IMR-90 (cell line): Measurements from ENCODE around the gene SCGB1C1. TPM values are rescaled to one million over a fixed set of nuclear protein-coding genes. Genes with fewer than 3 reads are reported as not detected.

Experiments used
- ATAC-seq: fragments of 200-7000 bp; cut with Tn5 transposase; 2 replicates; pipeline ENCODE4 v1.9.1; 2020; ENCODE audit warnings: low read depth, mild to moderate bottlenecking, moderate library complexity
- BruUV-seq: library from RNA; stranded (reverse); fragments of 400-500 nt; replicated peaks from 2 replicates; lab custom pipeline; 2021; lab: Mats Ljungman, UMichigan
- CTCF ChIA-PET: fragments of 300-600 bp; formaldehyde crosslinking; extraction: SDS; loops from one replicate; lab custom pipeline; 2021; ENCODE audit warnings: antibody characterized with exemption; lab: Yijun Ruan, JAX
- POLR2A ChIA-PET: fragments of 300-600 bp; sonication (Branson Sonifier 250); formaldehyde crosslinking; loops from one replicate; lab custom pipeline; 2022; ENCODE audit warnings: antibody characterized with exemption; ENCODE audit not compliant: unreplicated experiment; lab: Charles Lee
- DNase-seq: peaks from one replicate; pipeline ENCODE4 v3.0.0; 2013
- H2AFZ ChIP-seq: replicated peaks from 2 replicates; pipeline ENCODE3; 2013; ENCODE audit warnings: low read length, mild to moderate bottlenecking; ENCODE audit not compliant: poor library complexity
- H2AK5ac ChIP-seq: 2 replicates; pipeline ENCODE4 v1.6.1; 2013; ENCODE audit warnings: low read depth, low read length, inconsistent platforms
- H2AK9ac ChIP-seq: replicated peaks from 2 replicates; pipeline ENCODE3; 2013; ENCODE audit warnings: mild to moderate bottlenecking, low read depth, low read length, moderate library complexity; ENCODE audit not compliant: poor library complexity
- H2BK120ac ChIP-seq: 2 replicates; pipeline ENCODE4 v1.6.1; 2013; ENCODE audit warnings: low read depth, low read length, inconsistent platforms
- H2BK15ac ChIP-seq: 3 replicates; pipeline ENCODE4 v1.6.1; 2013; ENCODE audit warnings: low read depth, low read length, inconsistent platforms
- H2BK20ac ChIP-seq: 2 replicates; pipeline ENCODE4 v1.6.1; 2013; ENCODE audit warnings: low read depth, mild to moderate bottlenecking, inconsistent platforms, low read length, moderate library complexity
- H2BK5ac ChIP-seq: 2 replicates; pipeline ENCODE4 v1.6.1; 2013; ENCODE audit warnings: mild to moderate bottlenecking, low read depth, low read length, inconsistent platforms; ENCODE audit not compliant: poor library complexity, severe bottlenecking
- H3K14ac ChIP-seq: replicated peaks from 2 replicates; pipeline ENCODE4 v1.6.1; 2013; ENCODE audit warnings: low read depth, low read length, inconsistent platforms
- H3K18ac ChIP-seq: 2 replicates; pipeline ENCODE4 v1.6.1; 2013; ENCODE audit warnings: low read depth, low read length, control low read depth
- H3K23ac ChIP-seq: 2 replicates; pipeline ENCODE4 v1.6.1; 2013; ENCODE audit warnings: low read depth, low read length, inconsistent platforms
- H3K27ac ChIP-seq: 2 replicates; pipeline ENCODE4 v1.5.1; 2013; ENCODE audit warnings: mild to moderate bottlenecking, control low read depth, low read length; ENCODE audit not compliant: insufficient read depth
- H3K27me3 ChIP-seq: 2 replicates; pipeline ENCODE4 v1.6.1; 2013; ENCODE audit warnings: low read length; ENCODE audit not compliant: control insufficient read depth, insufficient read depth
- H3K36me3 ChIP-seq: 2 replicates; pipeline ENCODE4 v1.6.1; 2013; ENCODE audit warnings: low read length, mixed read lengths; ENCODE audit not compliant: control insufficient read depth, insufficient read depth
- H3K4ac ChIP-seq: 2 replicates; pipeline ENCODE4 v1.6.1; 2013; ENCODE audit warnings: low read depth, low read length, inconsistent platforms
- H3K4me1 ChIP-seq: 2 replicates; pipeline ENCODE4 v1.6.1; 2013; ENCODE audit warnings: low read length, mixed read lengths; ENCODE audit not compliant: control insufficient read depth, insufficient read depth
- H3K4me2 ChIP-seq: 2 replicates; pipeline ENCODE4 v1.6.1; 2013; ENCODE audit warnings: low read depth, mild to moderate bottlenecking, control low read depth, low read length, moderate library complexity
- H3K4me3 ChIP-seq: 2 replicates; pipeline ENCODE4 v1.5.1; 2013; ENCODE audit warnings: low read depth, mild to moderate bottlenecking, control low read depth, low read length, moderate library complexity; ENCODE audit not compliant: insufficient read depth
- H3K56ac ChIP-seq: 2 replicates; pipeline ENCODE4 v1.6.1; 2013; ENCODE audit warnings: low read length, inconsistent platforms; ENCODE audit not compliant: insufficient read depth; ENCODE audit errors: extremely low read depth
- H3K79me1 ChIP-seq, 2 experiments: 2 replicates each; pipeline ENCODE4 v1.6.1; 2013; ENCODE audit warnings: low read length in 2 of 2, inconsistent platforms in 1 of 2, low read depth in 1 of 2
- H3K9ac ChIP-seq: 2 replicates; pipeline ENCODE4 v1.6.1; 2013; ENCODE audit warnings: low read depth, low read length, control low read depth
- H3K9me1 ChIP-seq: 2 replicates; pipeline ENCODE4 v1.6.1; 2013; ENCODE audit warnings: low read length, inconsistent platforms; ENCODE audit not compliant: insufficient read depth
- H3K9me3 ChIP-seq: 2 replicates; pipeline ENCODE4 v1.6.1; 2013; ENCODE audit warnings: low read length; ENCODE audit not compliant: control insufficient read depth, insufficient read depth
- H4K20me1 ChIP-seq: 2 replicates; pipeline ENCODE4 v1.6.1; 2013; ENCODE audit warnings: low read length, inconsistent platforms; ENCODE audit not compliant: insufficient read depth
- H4K5ac ChIP-seq: 2 replicates; pipeline ENCODE4 v1.6.1; 2013; ENCODE audit warnings: mild to moderate bottlenecking, low read depth, low read length, control low read depth
- H4K8ac ChIP-seq, 2 experiments: 2 replicates each; pipeline ENCODE4 v1.6.1; 2013; ENCODE audit warnings: low read depth in 2 of 2, low read length in 2 of 2, control low read depth in 1 of 2, inconsistent platforms in 1 of 2
- H4K91ac ChIP-seq: 2 replicates; pipeline ENCODE4 v1.6.1; 2013; ENCODE audit warnings: low read depth, low read length, inconsistent platforms; ENCODE audit not compliant: insufficient read depth
- CEBPB ChIP-seq: IDR thresholded peaks from 2 replicates; pipeline ENCODE4 v1.6.1; 2012; ENCODE audit warnings: low read depth, low read length, improper control_type of control experiment
- POLR2A ChIP-seq: IDR thresholded peaks from 2 replicates; pipeline ENCODE4 v1.6.1; 2012; ENCODE audit warnings: mild to moderate bottlenecking, low read depth, low read length
- RAD21 ChIP-seq: IDR thresholded peaks from 2 replicates; pipeline ENCODE4 v1.6.1; 2012; ENCODE audit warnings: low read length, improper control_type of control experiment
- WGBS, 2 experiments: methylation state at CpG; one replicate each; pipeline versions ENCODE4 v1.1.5 to v1.1.7; 2013; ENCODE audit warnings: missing lambda C conversion rate in 2 of 2; ENCODE audit not compliant: insufficient read length in 1 of 2; ENCODE audit errors: extremely low coverage in 2 of 2; 5-methylcytosine and 5-hydroxymethylcytosine counted together
- dilution Hi-C: fragments of 300-500 bp; cut with HindIII; formaldehyde crosslinking; loops from one replicate; pipeline ENCODE4 v1.14.3; 2018; ENCODE audit warnings: low sequenced_read_pairs; ENCODE audit not compliant: unreplicated experiment
- in situ Hi-C: fragments of 300-500 bp; cut with MboI; formaldehyde crosslinking; loops from 3 replicates; pipeline ENCODE4 v1.14.3; 2019; ENCODE audit warnings: low sequenced_read_pairs, inconsistent platforms, mixed read lengths
- intact Hi-C: fragments of 100-400 bp; cut with micrococcal nuclease; formaldehyde crosslinking; loops from 2 replicates; pipeline ENCODE4 v1.10.0; 2022
- polyA plus RNA-seq, 3 experiments: library from polyadenylated mRNA; depleted of rRNA; stranded (reverse); fragments of >200 nt; gene quantifications; 2 replicates each; pipeline ENCODE4 v1.2.3, GENCODE V29; 2012; ENCODE audit warnings: low replicate concordance in 1 of 3
- total RNA-seq: library from RNA; depleted of rRNA; stranded (reverse); fragments of >200 nt; gene quantifications from 2 replicates; pipeline ENCODE4 v1.2.3, GENCODE V29; 2012

SCGB1C1 gene
- total and polyA plus RNA-seq, 2 of the 4 experiments (the other 2 are of a cell fraction): not detected

GRCh38 chr11:215581-216037 is 22.7 kb downstream of the SCGB1C1 start:
- Histone ChIP-seq H4K20me1 (peaks cover 41% of the 10 kb centered on the region), H3K4ac (no peak overlapping the region), H2BK15ac (no peak overlapping the region), H3K23ac (no peak overlapping the region), H3K27ac (no peak overlapping the region), H3K14ac (no peak overlapping the region), H2AK5ac (no peak overlapping the region), H3K36me3 (peaks cover 61% of the 10 kb centered on the region), H3K4me1 (peaks cover 12% of the 10 kb centered on the region), H2BK120ac (no peak overlapping the region), H3K9me1 (peaks cover 16% of the 10 kb centered on the region), H3K18ac (no peak overlapping the region), H3K79me1 (peaks cover 21 to 46% of the 10 kb centered on the region in 2 experiments), H3K4me2 (no peak overlapping the region), H3K9ac (no peak overlapping the region), H3K56ac (no peak overlapping the region), H4K5ac (no peak overlapping the region; the same call in 1 of the 2 replicates), H2BK20ac (no peak overlapping the region), H2BK5ac (no peak overlapping the region), H3K9me3 (no peaks in the 10 kb centered on the region), H3K4me3 (no peak overlapping the region), H4K91ac (no peak overlapping the region), H4K8ac (no peak overlapping the region), H2AK9ac (peak overlapping the region; percentile 48), H3K27me3 (no peaks in the 10 kb centered on the region), H2AFZ (no peak overlapping the region)
- WGBS, 2 experiments: no CpG with 5 or more reads among the region's 4 CpGs
- ChIA-PET CTCF (interaction anchor here (0.7 to 1.0 kb wide), 2 partner anchors 9 to 12 kb away, joined by 3 read pairs; no protein-coding TSS in a partner anchor), POLR2A (interaction anchor here (1.0 kb wide), 1 partner anchor 12 kb away, joined by 3 read pairs; no protein-coding TSS in a partner anchor)
- TF ChIP-seq POLR2A (0 out of 2 replicates have a peak, but pooled peaks have one; percentile 31), RAD21 (no peak), CEBPB (peak; percentile 36; the same call in 1 of the 2 replicates)
- BruUV-seq: no TSS peak
- DNase-seq (no peak), ATAC-seq (peak; percentile 18; the same call in 1 of the 2 replicates)
- dilution Hi-C loops (no loop called here), intact Hi-C loops (no loop called here), in situ Hi-C loops (no loop called here)
